Raji (cell line): ENCODE data around the gene AURKAIP1.

Experiments used
- POLR2A ChIP-seq: IDR thresholded peaks from 2 replicates; pipeline ENCODE4 v1.6.1; 2011; ENCODE audit warnings: low read depth, low read length, control low read depth; ENCODE audit not compliant: insufficient read depth

AURKAIP1 gene

DNA sequence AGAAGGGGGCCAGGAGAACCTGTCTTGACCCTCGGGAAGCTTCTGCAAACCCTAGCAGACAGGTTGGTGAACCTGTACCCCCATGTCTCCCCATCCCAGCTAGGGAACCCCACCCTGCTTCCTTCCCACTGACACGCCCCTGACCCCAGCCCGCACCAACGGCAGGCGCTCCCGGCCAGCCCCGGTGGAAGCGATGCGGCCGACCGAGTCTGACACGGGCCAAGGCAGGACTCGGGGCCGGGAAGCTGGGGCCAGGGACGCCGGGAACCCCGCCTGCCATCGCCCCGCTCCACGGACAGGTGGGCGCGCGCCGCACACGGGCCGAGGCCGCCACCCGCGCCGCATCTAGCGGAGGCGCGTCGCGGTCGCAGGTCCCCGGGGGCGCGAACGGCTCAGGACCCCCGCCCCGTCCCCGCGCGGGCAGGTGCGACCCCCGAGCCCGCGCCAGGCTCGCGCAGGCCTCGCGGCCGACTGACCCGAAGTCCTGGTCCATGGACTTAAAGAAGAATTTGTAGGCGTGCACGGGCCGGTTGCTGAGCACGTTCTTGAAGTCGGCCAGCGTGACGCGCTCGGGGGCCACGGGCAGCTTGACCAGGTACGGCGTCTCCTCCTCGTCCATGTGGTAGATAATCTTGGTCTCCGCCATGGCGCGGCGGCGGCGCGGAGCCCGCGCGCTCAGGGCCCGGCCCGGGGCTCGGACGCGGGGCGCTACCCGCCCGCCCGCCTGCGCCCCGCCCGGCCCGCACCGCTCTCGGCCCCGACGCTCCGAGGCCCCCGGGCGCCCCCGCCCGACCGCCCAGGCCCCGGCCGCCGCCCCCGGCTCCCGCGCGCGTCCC, 26.4 kb downstream of the AURKAIP1 start:
- TF ChIP-seq POLR2A, result peak; percentile 18; the same call in 1 of the 2 replicates

DNA sequence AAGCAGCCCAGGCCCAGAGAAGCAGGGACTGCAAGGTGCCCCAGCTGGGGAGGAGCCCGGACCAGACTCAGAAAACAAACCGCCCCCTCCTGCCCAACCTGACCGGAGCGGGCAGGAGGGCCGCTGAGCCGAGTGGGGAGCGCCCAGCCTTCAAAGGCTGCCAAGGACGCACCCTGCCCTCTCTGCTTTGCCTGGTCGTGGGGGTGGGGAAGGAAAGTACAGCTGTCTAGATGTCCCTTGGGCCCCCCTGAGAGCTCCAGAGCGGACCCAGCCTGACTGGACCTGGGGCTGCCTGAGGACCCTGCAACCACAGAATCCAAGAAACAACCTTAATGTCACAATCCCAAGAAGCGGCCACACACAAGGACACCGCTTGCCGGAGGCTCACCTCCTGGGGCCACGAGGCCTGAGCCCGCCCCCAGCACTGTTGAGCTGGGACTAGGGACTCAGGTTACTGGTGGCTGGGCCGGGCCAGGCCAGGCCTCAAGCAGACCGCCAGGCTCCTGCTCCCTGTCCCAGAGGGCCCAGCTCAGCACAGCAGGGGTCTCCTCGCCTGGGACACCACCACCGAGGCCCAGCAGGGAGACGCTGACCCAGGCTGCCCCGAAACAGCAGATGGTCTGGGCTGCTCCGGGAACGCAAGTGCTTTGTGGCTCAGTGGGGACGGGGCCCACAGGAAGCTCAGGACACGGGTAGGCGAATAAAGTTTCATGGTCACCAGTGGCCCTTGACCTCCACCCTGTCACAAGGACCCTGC, 27.2 kb downstream of the AURKAIP1 start:
- no peak for TF ChIP-seq POLR2A

DNA sequence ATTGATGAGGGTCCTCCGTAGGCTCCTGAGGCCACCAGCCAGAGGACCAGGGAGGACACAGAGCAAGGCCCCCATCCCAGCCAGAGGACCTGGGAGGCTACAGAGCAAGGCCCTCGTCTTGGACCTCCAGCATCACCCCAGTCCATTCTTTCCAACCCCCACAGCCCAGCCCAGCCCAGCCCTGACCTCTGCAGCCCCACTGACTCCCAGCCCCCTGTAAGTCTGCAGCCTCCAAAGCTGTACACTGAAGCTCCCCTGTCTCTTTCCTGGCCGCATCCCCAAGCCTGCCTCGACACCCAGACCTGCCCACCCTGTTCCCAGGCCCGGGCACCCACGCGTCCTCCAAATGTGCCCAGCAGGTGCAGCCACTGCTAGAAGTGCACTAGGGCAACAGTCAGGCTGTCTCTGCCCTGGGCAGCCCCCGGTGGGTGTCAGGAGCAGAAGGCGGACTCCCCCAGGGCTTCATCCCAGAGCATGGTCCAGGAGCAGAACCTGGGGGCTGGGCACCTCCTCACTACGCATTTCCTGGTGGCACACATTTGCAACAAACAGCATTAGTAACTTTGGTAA, 27.9 kb downstream of the AURKAIP1 start:
- TF ChIP-seq POLR2A, result no peak

DNA sequence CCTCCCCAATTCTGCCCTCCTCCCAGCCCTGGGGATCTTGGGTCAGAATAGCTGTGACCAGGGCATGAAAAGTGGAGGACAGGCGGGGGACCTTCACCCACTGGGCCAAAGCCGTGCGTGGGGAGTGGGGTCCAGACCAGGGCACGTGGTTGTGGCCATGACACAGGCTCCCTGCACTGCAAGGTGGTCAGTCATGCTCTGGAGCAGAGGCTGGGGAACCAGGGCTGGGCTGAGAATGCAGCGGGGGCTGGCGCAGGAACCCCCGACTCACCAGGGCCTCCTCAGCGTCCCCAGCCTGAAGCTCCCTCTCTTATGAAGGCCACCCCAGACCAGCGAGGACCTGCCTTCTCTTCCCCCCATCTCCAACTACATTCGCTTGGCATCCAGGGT, 28.5 kb downstream of the AURKAIP1 start:
- TF ChIP-seq POLR2A, result no peak

DNA sequence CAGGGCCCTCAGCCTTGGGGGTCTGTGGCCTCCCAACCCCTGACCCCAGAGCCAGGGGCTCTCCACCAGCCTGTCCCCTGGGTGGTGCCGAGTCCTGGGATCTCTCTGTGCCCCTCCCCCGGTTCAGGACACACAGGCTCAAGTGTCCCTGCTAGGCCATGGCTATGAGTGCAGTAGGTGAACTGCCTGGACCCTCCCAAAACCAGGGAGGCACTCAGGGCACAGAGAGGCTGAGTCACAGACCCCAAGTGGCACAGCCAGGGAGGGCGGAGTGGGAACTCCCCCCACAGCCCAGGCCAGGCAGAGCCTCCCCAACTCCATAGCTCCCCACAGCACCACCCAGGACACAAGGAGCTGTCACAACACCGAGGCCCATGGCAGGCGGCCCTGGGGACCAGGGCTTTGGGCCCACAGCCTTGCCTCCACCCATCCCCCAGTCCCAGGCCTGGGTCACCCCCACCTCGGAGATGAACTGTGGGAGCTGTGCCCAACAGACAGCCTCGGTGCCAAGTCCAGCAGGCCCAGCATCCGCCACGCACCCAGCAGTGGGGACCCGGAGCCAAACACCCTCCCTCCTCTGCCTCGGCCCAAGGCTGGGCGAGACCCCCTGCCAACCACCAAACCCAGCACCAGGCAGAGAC, 29.0 kb downstream of the AURKAIP1 start:
- no peak for TF ChIP-seq POLR2A

DNA sequence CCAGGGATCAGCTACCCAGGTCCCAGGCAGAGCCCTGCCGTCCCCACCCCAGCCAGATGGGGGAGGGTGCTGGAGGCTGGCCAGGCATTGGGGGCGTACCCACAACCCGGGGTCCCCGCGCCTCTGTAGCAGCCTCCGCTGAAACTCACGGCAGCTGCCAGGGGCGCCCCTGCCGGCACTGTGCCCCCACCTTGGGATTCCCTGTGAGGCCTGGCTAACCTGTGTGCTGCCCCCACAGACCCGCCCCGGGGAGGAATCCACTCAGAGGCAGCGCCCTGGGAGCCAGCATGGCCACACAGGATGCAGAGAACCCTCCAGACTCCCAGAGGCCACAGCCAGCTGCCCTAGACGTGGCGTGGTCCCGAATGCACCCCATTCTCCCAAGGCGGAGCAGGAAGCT, 29.6 kb downstream of the AURKAIP1 start:
- no peak for TF ChIP-seq POLR2A

DNA sequence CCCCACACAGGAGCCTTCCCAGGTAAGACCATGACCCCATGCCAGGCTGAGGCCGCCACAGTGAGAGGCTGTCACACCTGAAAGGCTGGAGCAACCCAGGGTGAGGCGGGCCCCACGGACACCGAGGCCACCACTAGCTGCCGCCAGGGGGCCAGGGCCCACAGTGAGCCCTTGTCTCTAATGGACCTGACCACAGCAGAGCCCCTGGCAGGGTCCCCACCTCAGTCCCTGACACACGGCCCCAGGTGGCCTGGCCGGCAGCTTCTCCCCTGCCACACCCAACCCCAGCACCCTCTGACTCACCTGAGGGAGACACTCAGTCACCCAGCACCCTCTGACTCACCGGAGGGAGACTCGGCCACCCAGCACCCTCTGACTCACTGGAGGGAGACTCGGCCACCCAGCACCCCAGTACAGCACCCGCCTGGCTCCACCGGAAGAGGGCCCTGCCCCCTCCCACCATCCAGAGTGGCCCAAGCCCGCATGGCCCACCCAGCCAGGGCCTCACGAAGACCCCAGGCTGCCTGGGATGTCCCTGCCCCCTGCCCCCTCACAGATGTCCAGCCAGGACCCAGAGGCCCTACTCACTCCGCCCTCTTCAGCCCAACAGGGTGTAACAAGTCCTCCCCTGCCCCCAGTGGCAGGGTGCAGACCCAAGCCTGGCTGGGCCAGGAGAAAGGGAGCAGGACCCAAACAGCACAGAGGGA, 30.2 kb downstream of the AURKAIP1 start:
- TF ChIP-seq POLR2A, result no peak

DNA sequence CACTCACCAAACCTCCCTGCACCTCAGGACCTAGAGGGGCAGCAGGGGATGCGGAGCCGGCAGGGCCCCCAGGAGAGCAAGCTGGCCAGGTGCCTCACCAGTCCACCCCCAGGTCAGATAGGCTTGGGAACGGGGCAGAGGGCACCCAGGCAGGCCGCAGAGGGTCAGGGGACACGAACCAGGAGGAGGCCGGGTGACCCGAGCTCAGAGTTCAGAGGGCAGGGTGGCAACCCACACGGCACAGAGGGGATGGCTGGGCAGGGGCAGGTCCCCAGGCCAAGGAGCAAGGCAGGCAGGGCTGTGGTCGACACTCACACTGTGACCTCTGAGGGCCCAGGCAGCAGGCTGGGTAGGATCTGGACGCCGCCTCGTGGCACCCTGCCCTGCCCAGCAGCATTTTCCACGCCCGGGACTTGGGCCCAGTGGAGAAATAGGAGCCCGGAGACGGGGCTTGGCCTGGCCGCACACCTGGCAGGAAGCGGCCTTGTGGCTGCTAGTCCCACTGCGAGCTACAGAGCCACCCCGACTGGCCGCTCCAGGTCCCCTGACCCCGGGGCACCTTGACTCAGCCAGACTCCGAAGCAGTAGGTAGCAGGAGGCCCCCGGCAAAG, 31.1 kb downstream of the AURKAIP1 start:
- TF ChIP-seq POLR2A, result no peak

DNA sequence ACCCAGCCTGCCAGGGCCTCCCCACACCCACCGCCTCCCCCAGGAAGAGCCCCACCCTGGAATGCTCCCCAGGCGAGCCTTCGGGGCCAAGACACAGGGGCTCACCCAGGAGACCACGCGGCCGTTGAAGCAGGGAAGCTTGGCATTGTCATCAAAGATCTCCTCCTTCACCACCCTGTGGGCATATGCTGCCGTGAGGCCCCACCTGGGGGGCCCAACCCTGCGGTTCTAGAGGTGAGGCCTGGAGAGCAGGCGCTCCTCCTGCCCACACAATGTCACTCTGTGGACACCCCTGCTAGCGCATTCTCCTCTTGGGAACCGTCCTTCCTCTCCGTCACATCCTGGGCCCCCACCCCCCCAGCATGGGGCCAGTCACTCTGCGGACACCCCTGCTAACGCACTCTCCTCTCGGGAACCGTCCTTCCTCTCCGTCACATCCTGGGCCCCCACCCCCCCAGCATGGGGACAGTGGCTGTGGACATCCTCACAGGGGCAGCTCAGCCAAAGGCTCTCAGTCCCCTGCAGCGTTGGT, 32.4 kb downstream of the AURKAIP1 start:
- TF ChIP-seq POLR2A, result no peak

DNA sequence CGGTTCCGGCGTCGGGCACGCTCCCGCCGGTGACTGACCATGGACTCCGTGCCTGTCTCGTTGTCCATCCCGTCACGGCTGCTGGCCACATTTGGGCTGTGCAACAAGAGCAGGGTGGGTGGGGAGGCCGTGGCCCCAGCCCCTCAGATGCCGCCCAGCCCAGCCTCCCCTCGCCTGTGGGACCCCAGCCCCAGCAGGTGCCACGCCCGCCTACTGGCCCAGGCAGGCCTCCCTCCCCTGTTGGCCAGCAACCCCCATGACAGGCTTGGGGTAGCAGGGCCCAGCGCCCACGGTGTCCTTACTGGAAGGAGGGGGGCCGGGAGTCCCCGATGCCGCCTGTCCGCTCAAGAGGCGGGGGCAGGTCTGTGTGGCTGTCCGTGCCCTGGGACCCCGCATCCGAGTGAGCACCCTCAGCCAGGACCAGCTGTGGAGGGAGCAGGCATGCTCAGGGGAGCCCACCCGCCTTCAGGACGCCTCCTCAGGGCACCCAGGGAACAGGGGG, 32.9 kb downstream of the AURKAIP1 start:
- TF ChIP-seq POLR2A, result no peak

DNA sequence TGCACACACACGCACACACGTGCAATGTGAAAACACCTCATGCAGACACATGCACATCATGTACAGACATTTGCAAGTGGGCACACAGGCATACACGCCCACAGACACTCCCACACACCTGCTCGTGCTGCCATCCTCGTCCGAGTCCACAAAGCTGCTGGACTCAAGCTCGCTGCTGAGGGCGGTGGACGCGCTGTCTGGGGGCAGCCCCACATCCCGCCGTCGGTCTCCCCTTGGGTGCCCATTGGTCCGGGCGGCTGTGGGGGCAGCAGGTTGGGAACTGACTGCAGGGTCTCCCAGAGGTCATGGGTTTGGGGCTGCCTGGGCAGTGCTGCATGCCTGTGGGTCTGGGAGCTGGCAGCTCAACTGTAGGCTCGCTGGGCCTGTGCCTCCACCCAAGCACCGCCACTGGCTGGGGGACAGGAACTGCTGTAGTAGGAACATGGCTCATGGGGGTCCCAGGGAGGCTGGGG, 33.4 kb downstream of the AURKAIP1 start:
- TF ChIP-seq POLR2A, result no peak

DNA sequence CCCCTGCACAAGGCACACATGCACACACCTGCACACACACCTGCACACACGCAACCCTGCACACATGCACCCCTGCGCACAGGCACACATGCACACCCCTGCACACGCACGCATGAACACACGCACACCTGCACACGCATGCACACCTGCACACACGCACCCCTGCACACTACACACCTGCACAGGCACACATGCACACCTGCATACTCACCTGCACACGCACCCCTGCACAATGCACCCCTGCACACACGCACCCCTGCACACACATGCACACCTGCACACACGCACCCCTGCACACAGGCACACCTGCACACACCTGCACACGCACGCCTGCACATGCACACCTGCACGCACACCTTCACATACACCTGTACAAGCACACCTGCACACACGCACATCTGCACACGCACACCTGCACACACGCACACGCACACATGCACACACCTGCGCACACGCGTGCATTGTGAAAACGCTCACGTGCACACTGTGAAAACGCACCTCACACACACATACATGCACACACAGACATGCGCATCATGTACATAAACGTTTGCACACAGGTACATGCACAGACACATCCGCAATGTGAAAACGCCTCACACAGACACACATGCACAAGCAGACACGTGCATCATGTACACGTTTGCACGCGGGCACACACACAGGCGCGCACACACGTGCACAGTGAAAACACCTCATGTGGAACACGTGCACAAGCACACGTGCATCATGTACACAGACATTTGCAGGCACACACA, 34.0 kb downstream of the AURKAIP1 start:
- no peak for TF ChIP-seq POLR2A

DNA sequence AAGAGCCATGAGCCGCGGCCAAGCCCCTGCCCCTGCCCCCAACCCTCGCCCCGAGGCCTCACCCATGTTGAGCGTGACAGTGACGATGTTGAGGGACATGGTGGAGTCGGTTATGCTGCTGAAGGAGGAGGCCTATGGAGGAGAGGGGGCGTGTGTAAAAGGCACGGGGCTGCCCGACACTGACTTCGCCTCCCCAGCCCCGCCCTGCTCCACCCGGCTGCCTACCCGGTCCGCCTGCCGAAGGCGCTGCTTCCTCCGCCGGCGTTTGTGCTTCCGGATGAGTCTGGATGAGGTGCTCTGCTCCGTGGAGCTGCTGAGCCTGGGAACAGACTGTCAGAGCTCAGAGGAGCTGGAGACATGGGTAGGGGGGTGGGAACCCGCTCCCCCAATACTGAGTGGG, 34.8 kb downstream of the AURKAIP1 start:
- TF ChIP-seq POLR2A, result no peak
